GM12892 (cell line): ENCODE results near the gene ITPR1.

Experiments used
- POLR2A ChIP-seq: IDR thresholded peaks from 2 replicates; pipeline ENCODE4 v1.6.1; 2011; ENCODE audit warnings: low read depth, low read length, control low read depth
- POLR2AphosphoS5 ChIP-seq: IDR thresholded peaks from 2 replicates; pipeline ENCODE4 v1.6.1; 2011; ENCODE audit warnings: low read depth, low read length, control low read depth
- TAF1 ChIP-seq: IDR thresholded peaks from 2 replicates; pipeline ENCODE4 v1.6.1; 2011; ENCODE audit warnings: low read depth, mild to moderate bottlenecking, control low read depth, low read length, borderline replicate concordance

DNA sequence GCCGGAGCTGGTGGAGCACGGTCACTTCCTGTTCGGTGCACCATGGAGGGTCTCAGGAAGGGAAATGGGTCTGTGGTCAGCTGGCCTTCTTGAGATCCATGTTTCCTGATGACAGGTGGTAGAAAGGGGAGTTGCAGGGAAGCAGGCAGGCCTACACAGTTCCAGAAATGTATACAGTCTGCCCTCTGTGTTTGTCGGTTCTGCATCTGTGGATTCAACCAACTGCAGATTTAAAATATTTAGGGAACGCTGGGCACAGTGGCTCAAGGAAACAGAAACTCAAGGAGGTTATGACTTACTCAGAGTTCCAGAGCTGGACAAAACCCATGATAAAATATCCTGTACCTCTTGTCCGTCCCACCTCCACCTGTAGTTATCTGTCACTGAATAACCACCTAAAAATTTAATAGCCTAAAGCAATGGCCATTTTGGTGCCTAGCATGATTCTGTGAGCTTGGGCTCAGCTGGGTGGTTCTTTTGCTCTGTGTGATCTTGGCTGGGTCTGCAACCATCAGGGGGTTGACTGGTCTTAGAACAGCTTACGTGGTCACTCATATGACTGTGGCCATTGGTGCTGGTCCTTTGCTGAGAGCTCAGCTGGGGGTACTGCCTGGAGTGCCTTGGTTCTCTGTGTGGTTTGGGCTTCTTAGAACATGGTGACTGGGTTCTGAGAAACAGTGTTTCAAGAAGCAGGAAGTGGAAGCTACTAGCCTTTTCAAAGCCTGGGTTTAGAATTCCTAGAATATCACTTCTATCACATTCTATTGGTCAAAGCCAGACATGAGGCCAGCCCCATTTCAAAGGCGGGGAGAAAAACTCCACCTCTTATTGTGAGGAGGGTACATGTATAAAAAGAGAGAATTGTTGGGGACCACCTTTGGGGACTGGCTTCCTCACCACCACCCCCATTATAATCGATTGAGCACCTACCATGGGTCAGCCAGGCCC is 246.4 kb downstream of the ITPR1 start:
- TF ChIP-seq POLR2AphosphoS5, result no peak
- TF ChIP-seq POLR2A, result no peak
- TF ChIP-seq TAF1, result no peak
